Transverse colon (tissue), 4 donors: Measurements from ENCODE around the gene SLC38A7. TPM values are rescaled to one million over a fixed set of nuclear protein-coding genes. Genes with fewer than 3 reads are reported as not detected.

Experiments
- DNase-seq: peaks from one replicate; pipeline ENCODE4 v3.0.0-alpha.2; 2019
- H3K27ac ChIP-seq, 4 donors: fragments of 200-600 bp; sonication (generic); 2 replicates each; pipeline ENCODE4 v1.5.1; 2016 to 2018; ENCODE audit warnings: inconsistent platforms in 4 of 4
- H3K27me3 ChIP-seq: fragments of 200-600 bp; sonication (generic); 2 replicates; pipeline ENCODE4 v1.5.1; 2017; ENCODE audit warnings: inconsistent platforms
- H3K36me3 ChIP-seq, 4 donors: fragments of 200-600 bp; sonication (generic); 2 replicates each; pipeline ENCODE4 v1.5.1; 2017 to 2019; ENCODE audit warnings: inconsistent platforms in 4 of 4
- H3K4me1 ChIP-seq, 4 donors: fragments of 200-600 bp; sonication (generic); 2 replicates each; pipeline ENCODE4 v1.5.1; 2017 to 2020; ENCODE audit warnings: inconsistent platforms in 4 of 4
- H3K4me3 ChIP-seq, 4 donors: fragments of 200-600 bp; sonication (generic); 1 replicate in 1 of 4; 2 replicates in 3 of 4; pipeline versions ENCODE4 v1.5.1 to v1.6.1; 2017 to 2019; ENCODE audit warnings: inconsistent platforms in 4 of 4
- H3K9me3 ChIP-seq, 2 donors: fragments of 200-600 bp; sonication (generic); 2 replicates each; pipeline ENCODE4 v1.5.1; 2017 to 2019; ENCODE audit warnings: inconsistent platforms in 2 of 2
- EP300 ChIP-seq: sonication (generic); formaldehyde crosslinking; IDR thresholded peaks from one replicate; pipeline ENCODE4 v1.6.1; 2017; ENCODE audit warnings: antibody characterized with exemption, low read depth
- POLR2A ChIP-seq: fragments of 450-650 bp; IDR thresholded peaks from one replicate; pipeline ENCODE4 v1.6.1; 2016; ENCODE audit warnings: antibody characterized with exemption, mild to moderate bottlenecking, moderate library complexity
- POLR2AphosphoS5 ChIP-seq, 3 donors: sonication (generic); formaldehyde crosslinking; IDR thresholded peaks; one replicate each; pipeline ENCODE4 v1.6.1; 2016; ENCODE audit warnings: antibody characterized with exemption in 3 of 3
- WGBS, 2 donors: methylation state at CpG; one replicate each; pipeline ENCODE4 v1.1.5; 2018; ENCODE audit warnings: low coverage in 1 of 2; 5-methylcytosine and 5-hydroxymethylcytosine counted together
- in situ Hi-C, 4 donors: fragments of 200-750 bp; cut with MboI; loops; one replicate each; pipeline versions ENCODE4 v1.15.0 to v1.15.1; 2017; ENCODE audit warnings: low sequenced_read_pairs in 3 of 4, low pct_ligation_motif_present in 1 of 4, low pct_unique_long_range_greater_than_20kb in 1 of 4
- intact Hi-C: fragments of 100-400 bp; cut with DNase I; formaldehyde crosslinking; loops from one replicate; pipeline ENCODE4 v1.15.1; 2023; ENCODE audit warnings: low total_unique reads
- total RNA-seq, 4 donors: library from RNA; depleted of rRNA; stranded (reverse); fragments of >200 nt; gene quantifications; one replicate each; pipeline ENCODE4 v1.1.0, GENCODE V29; 2016
- TF ChIP-seq, protein P1 (sequence below), 5 experiments: fragments of 200-600 bp in 3 of 5; fragments of 450-650 bp in 2 of 5; sonication (generic) in 3 of 5; IDR thresholded peaks; 1 replicate in 2 of 5; 2 replicates in 3 of 5; pipeline ENCODE4 v1.5.1; 2016 to 2017; ENCODE audit warnings: antibody characterized with exemption in 5 of 5, inconsistent platforms in 3 of 5, mild to moderate bottlenecking in 2 of 5, moderate library complexity in 1 of 5

Gene SLC38A7
- total RNA-seq, 4 donors from 2014 or later: 6.7 to 54.5 (median 23.4) TPM

DNA sequence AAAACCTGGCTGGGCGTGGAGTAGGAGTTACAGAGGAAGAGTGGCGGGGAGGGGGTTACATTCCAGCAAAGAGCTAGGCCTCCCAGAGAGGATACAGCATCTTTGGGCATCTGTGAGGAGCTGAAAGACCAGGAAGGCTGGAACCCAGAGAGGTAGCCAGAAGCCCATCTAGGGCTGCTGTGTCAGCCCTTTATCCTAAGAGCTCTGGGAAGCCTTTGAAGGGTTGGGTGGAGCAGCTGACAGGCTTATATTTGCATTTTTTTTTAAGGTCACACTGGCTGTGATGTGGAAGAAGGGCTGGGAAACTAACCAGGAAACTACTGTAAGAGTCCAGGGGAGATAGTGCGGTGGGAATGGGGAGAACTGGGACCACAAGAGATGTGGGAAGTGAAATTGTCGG, 48.1 kb downstream of the SLC38A7 start:
- in situ Hi-C loops (no loop called here), intact Hi-C loops (no loop called here)
- no peak for DNase-seq
- H3K4me3 ChIP-seq: no peak overlapping the region
- TF ChIP-seq POLR2A: no peak
- TF ChIP-seq, protein P1, sequence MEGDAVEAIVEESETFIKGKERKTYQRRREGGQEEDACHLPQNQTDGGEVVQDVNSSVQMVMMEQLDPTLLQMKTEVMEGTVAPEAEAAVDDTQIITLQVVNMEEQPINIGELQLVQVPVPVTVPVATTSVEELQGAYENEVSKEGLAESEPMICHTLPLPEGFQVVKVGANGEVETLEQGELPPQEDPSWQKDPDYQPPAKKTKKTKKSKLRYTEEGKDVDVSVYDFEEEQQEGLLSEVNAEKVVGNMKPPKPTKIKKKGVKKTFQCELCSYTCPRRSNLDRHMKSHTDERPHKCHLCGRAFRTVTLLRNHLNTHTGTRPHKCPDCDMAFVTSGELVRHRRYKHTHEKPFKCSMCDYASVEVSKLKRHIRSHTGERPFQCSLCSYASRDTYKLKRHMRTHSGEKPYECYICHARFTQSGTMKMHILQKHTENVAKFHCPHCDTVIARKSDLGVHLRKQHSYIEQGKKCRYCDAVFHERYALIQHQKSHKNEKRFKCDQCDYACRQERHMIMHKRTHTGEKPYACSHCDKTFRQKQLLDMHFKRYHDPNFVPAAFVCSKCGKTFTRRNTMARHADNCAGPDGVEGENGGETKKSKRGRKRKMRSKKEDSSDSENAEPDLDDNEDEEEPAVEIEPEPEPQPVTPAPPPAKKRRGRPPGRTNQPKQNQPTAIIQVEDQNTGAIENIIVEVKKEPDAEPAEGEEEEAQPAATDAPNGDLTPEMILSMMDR (IDR thresholded peaks at IDR 0.05): no peak
- TF ChIP-seq POLR2AphosphoS5 (IDR thresholded peaks at IDR 0.05): no peak
- no peak for TF ChIP-seq EP300
- H3K36me3 ChIP-seq: no peaks in the 10 kb centered on the region
- no peaks in the 10 kb centered on the region for H3K9me3 ChIP-seq
- H3K27me3 ChIP-seq: no peaks in the 10 kb centered on the region
- H3K4me1 ChIP-seq: peaks cover 0 to 11% (median 3%) of the 10 kb centered on the region in 4 donors
- WGBS, 2 donors: 87 to 88% methylated on average over 4 of the region's 4 CpGs
- no peak overlapping the region for H3K27ac ChIP-seq

DNA sequence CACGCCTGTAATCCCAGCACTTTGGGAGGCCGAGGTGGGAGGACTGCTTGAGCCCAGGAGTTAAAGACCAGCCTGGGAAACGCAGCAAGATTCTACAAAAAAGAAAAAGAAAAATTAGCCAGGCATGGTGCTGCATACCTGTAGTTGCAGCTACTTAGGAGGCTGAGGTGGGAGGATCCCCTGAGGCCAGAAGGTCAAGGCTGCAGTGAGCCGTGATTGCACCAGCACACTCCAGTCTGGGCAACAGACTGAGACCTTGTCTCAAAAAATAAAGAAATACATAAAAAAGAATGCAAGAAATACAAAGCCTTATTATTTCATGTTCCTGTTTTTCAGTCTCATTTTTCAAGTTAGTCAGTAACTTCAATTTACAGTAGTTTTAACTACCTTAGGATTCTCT, 49.1 kb downstream of the SLC38A7 start:
- no peak for DNase-seq
- Histone ChIP-seq H3K4me3 (no peak overlapping the region), H3K9me3 (no peaks in the 10 kb centered on the region), H3K27ac (no peak overlapping the region), H3K4me1 (peaks cover 0 to 14% (median 3%) of the 10 kb centered on the region in 4 donors), H3K27me3 (no peaks in the 10 kb centered on the region), H3K36me3 (no peaks in the 10 kb centered on the region)
- in situ Hi-C loops (no loop called here), intact Hi-C loops (no loop called here)
- TF ChIP-seq EP300: no peak
- no peak for TF ChIP-seq POLR2A
- WGBS, 2 donors: 87 to 92% methylated on average over 4 of the region's 4 CpGs

DNA sequence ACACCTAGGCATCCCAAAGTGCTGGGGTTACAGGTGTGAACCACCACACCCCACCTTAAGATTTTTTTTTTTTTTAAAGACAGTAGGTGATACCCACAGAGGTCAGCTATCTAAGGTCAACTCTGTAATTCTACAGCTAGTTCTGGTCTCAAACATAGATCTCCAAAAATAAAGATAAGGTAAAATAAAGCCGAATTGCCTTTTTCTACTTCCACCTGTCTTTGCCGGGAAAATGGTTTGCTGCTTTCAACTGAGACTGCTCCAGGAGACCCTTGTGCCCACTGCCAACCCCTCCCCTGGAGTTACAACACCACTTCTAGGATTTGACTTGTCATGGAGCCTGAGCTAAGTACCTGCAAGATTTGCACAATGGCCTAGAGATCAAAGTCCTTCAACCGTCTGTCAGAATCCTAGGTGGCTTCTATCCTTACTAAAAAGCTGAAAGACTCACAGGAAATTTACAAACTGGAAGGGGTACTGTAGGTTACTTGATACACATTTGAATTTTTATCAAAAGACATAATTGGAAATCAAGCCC, 50.2 kb downstream of the SLC38A7 start:
- H3K36me3 ChIP-seq: no peaks in the 10 kb centered on the region
- 30 to 53% methylated on average over 1 to 3 of the region's 3 CpGs for WGBS, 2 donors
- no peaks in the 10 kb centered on the region for H3K9me3 ChIP-seq
- no peak overlapping the region for H3K4me3 ChIP-seq
- intact Hi-C loops: no loop called here
- no peak for DNase-seq
- TF ChIP-seq, protein P1 (IDR thresholded peaks at IDR 0.05): no peak
- TF ChIP-seq POLR2AphosphoS5 (IDR thresholded peaks at IDR 0.05): no peak
- H3K27me3 ChIP-seq: no peaks in the 10 kb centered on the region
- in situ Hi-C loops: no loop called here
- peaks cover 0 to 14% (median 3%) of the 10 kb centered on the region in 4 donors for H3K4me1 ChIP-seq
- peak overlapping the region in 2 of 4 donors; percentile 6 to 18 for H3K27ac ChIP-seq

DNA sequence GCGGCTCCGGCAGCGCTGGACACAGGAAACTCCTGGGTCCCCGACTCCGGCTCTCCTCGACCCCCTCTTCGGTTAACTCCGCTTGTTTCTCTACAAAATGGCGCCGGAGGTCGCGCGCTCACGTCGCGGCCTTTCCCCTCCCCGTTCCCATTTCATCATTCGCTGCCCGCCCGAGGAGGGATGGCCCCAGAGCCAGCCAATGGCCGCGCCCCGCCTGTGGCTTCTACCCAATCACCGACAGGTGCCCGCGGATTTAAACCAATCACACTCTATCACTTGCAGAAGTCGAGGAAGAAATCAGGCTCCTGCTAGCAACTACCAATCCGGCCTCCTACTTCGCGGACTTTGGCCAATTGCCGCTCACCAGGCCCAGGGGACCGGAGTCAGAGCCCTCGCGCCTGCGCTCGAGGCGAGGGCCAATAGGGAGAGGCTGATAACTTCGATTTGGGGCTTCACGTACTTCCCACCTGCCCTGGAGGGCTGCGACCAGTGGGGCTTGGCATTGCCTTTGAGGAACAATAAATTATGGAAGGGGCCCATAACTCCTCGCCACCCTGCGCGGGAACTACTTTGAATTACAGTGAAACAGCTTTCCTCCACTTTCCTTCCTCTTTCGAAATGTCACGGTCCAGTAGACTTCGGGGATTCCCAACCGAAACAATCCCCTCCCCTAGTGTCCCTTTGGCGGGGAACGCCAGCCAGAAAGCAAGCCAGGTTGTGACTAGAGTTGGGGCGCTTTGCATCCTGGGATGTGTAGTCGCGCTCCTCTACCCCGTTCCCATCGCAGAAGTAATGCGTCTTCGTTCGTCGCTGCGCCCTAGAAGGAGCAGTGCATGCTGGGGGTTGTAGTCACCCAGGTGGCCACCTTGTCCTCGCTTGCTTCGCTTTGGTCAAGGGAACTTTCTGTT, 54.6 kb downstream of the SLC38A7 start, which contains the start of gene CNOT1:
TSS of gene CNOT1 (minus strand) at position 94 of the 908 bp plus-strand sequence. CDS start 30,489 bp downstream, outside the sequence.
- in situ Hi-C loops: no loop called here
- peaks cover 0 to 5% (median 0%) of the 10 kb centered on the region in 4 donors for H3K36me3 ChIP-seq
- no peaks in the 10 kb centered on the region for H3K9me3 ChIP-seq
- peak within 1 kb of the TSS; percentile 84 to 99 (median 91) for H3K4me3 ChIP-seq
- peaks cover 6 to 34% (median 16%) of the 10 kb centered on the region in 4 donors for H3K4me1 ChIP-seq
- H3K27ac ChIP-seq: peak within 1 kb of the TSS; percentile 96 to 100 (median 98)
- DNase-seq: peak; percentile 98
- TF ChIP-seq POLR2A (peak; percentile 86), POLR2AphosphoS5 (IDR thresholded peaks at IDR 0.05) (peak; percentile 78 to 92 (median 87)), EP300 (no peak)
- TF ChIP-seq, protein P1 (IDR thresholded peaks at IDR 0.05): peak in 2 of 5 experiments; percentile 20 to 24
- WGBS, 2 donors: 0% methylated on average over 61 of the region's 61 CpGs; no CpG with 5 or more reads in 1 of the 2 donors
- no peaks in the 10 kb centered on the region for H3K27me3 ChIP-seq
- intact Hi-C loops: no loop called here
